Measurements from ENCODE around the gene C16orf92.

C16orf92 gene

GRCh38 chr16:29983420-29984136, 39.4 kb upstream of the C16orf92 start:
- DNase-seq (ENCODE audit: extremely low spot score): no peak
- CTCF ChIA-PET: no interaction called here
- POLR2A ChIA-PET: interaction anchor here (7.6 to 10.5 kb wide), 2 partner anchors 8 to 10 kb away, joined by 72 to 74 read pairs; partner anchors contain the start of genes HIRIP3, INO80E and TAOK2
- TF ChIP-seq ZNF384 (IDR thresholded peaks at IDR 0.05) (no peak), NFRKB (IDR thresholded peaks at IDR 0.05) (no peak), FOXA1 (IDR thresholded peaks at IDR 0.05) (no peak), HDGF (IDR thresholded peaks at IDR 0.05; ENCODE audit: borderline replicate concordance) (no peak)

- no peak for DNase-seq (ENCODE audit: extremely low spot score)
- POLR2A ChIA-PET: interaction anchor here (1.2 to 10.5 kb wide), 4 partner anchors 9 to 23 kb away, joined by 3 to 74 read pairs (median 38); partner anchors contain the start of genes HIRIP3, INO80E, TAOK2 and TMEM219
- CTCF ChIA-PET: no interaction called here
- TF ChIP-seq FOXA1 (IDR thresholded peaks at IDR 0.05) (no peak), SUZ12 (IDR thresholded peaks at IDR 0.05) (no peak), PKNOX1 (IDR thresholded peaks at IDR 0.05) (no peak), CTBP1 (IDR thresholded peaks at IDR 0.05; ENCODE audit: borderline replicate concordance) (no peak), HDGF (IDR thresholded peaks at IDR 0.05; ENCODE audit: borderline replicate concordance) (no peak)
These were observed 38.7 kb upstream of the C16orf92 start for GRCh38 chr16:29984137-29984763.

GRCh38 chr16:29984764-29985147, 38.2 kb upstream of the C16orf92 start:
- ChIA-PET CTCF (no interaction called here), POLR2A (interaction anchor here (1.2 to 10.5 kb wide), 5 partner anchors 9 to 59 kb away, joined by 3 to 74 read pairs (median 8); partner anchors contain the start of genes HIRIP3, INO80E, KCTD13 and TAOK2)
- TF ChIP-seq PKNOX1 (IDR thresholded peaks at IDR 0.05) (no peak), ELF4 (IDR thresholded peaks at IDR 0.05) (no peak), LEF1 (IDR thresholded peaks at IDR 0.05; ENCODE audit: borderline replicate concordance) (no peak), FOXA1 (IDR thresholded peaks at IDR 0.05) (no peak), BHLHE40 (IDR thresholded peaks at IDR 0.05; ENCODE audit: borderline replicate concordance) (no peak), FOXM1 (IDR thresholded peaks at IDR 0.05; ENCODE audit: borderline replicate concordance) (no peak), TARDBP (IDR thresholded peaks at IDR 0.05) (no peak), NFRKB (IDR thresholded peaks at IDR 0.05) (no peak), ZNF384 (IDR thresholded peaks at IDR 0.05) (no peak), CTBP1 (IDR thresholded peaks at IDR 0.05; ENCODE audit: borderline replicate concordance) (no peak), SP1 (IDR thresholded peaks at IDR 0.05) (no peak), FOXK2 (IDR thresholded peaks at IDR 0.05) (no peak), ARNT (IDR thresholded peaks at IDR 0.05) (no peak), L3MBTL2 (conservative IDR thresholded peaks at IDR 0.05) (no peak), SUZ12 (IDR thresholded peaks at IDR 0.05) (no peak), HDGF (IDR thresholded peaks at IDR 0.05; ENCODE audit: borderline replicate concordance) (no peak)
- DNase-seq (ENCODE audit: extremely low spot score): no peak

GRCh38 chr16:29985271-29985811, 37.7 kb upstream of the C16orf92 start:
- TF ChIP-seq L3MBTL2 (conservative IDR thresholded peaks at IDR 0.05) (no peak), FOXK2 (IDR thresholded peaks at IDR 0.05) (no peak), CTBP1 (IDR thresholded peaks at IDR 0.05; ENCODE audit: borderline replicate concordance) (no peak), ELF4 (IDR thresholded peaks at IDR 0.05) (no peak), ARNT (IDR thresholded peaks at IDR 0.05) (no peak), ZNF384 (IDR thresholded peaks at IDR 0.05) (no peak), SP1 (IDR thresholded peaks at IDR 0.05) (no peak), HDGF (IDR thresholded peaks at IDR 0.05; ENCODE audit: borderline replicate concordance) (no peak), PKNOX1 (IDR thresholded peaks at IDR 0.05) (no peak), FOXA1 (IDR thresholded peaks at IDR 0.05) (no peak), SUZ12 (IDR thresholded peaks at IDR 0.05) (no peak), NFRKB (IDR thresholded peaks at IDR 0.05) (no peak), BHLHE40 (IDR thresholded peaks at IDR 0.05; ENCODE audit: borderline replicate concordance) (no peak)
- CTCF ChIA-PET: interaction anchor here (0.6 kb wide), 1 partner anchor 33 kb away, joined by 3 read pairs; no protein-coding TSS in a partner anchor
- no peak for DNase-seq (ENCODE audit: extremely low spot score)
- POLR2A ChIA-PET: interaction anchor here (1.0 to 10.5 kb wide), 7 partner anchors 8 to 59 kb away, joined by 3 to 74 read pairs (median 5); partner anchors contain the start of genes HIRIP3, INO80E, KCTD13 and TAOK2

- CTCF ChIA-PET: no interaction called here
- POLR2A ChIA-PET: interaction anchor here (0.9 to 10.5 kb wide), 5 partner anchors 7 to 60 kb away, joined by 3 to 74 read pairs (median 8); partner anchors contain the start of genes HIRIP3, INO80E, KCTD13 and TAOK2
- DNase-seq (ENCODE audit: extremely low spot score): no peak
- no peak for TF ChIP-seq TARDBP (IDR thresholded peaks at IDR 0.05)
- no peak for TF ChIP-seq CTBP1 (IDR thresholded peaks at IDR 0.05; ENCODE audit: borderline replicate concordance)
These were observed 36.8 kb upstream of the C16orf92 start for GRCh38 chr16:29986231-29986630.

GRCh38 chr16:29986931-29987330, 36.1 kb upstream of the C16orf92 start:
- TF ChIP-seq BHLHE40 (IDR thresholded peaks at IDR 0.05; ENCODE audit: borderline replicate concordance): no peak
- no peak for TF ChIP-seq FOXA1 (IDR thresholded peaks at IDR 0.05)
- no peak for TF ChIP-seq LEF1 (IDR thresholded peaks at IDR 0.05; ENCODE audit: borderline replicate concordance)
- no peak for TF ChIP-seq ZNF384 (IDR thresholded peaks at IDR 0.05)
- TF ChIP-seq NFRKB (IDR thresholded peaks at IDR 0.05): no peak
- TF ChIP-seq SP1 (IDR thresholded peaks at IDR 0.05): no peak
- TF ChIP-seq HDGF (IDR thresholded peaks at IDR 0.05; ENCODE audit: borderline replicate concordance): no peak
- TF ChIP-seq ELF4 (IDR thresholded peaks at IDR 0.05): no peak
- no peak for TF ChIP-seq SUZ12 (IDR thresholded peaks at IDR 0.05)
- no peak for TF ChIP-seq TARDBP (IDR thresholded peaks at IDR 0.05)
- TF ChIP-seq L3MBTL2 (conservative IDR thresholded peaks at IDR 0.05): no peak
- TF ChIP-seq ARNT (IDR thresholded peaks at IDR 0.05): no peak
- ChIA-PET POLR2A (interaction anchor here (0.9 to 10.5 kb wide), 4 partner anchors 6 to 61 kb away, joined by 3 to 74 read pairs (median 40); partner anchors contain the start of genes HIRIP3, INO80E, KCTD13 and TAOK2), CTCF (no interaction called here)
- no peak for DNase-seq (ENCODE audit: extremely low spot score)

Measured in HEK293T (cell line).